OCI-LY3 (cell line): Measurements from ENCODE around the gene CASK.

Experiments
- EZH2phosphoT487 ChIP-seq: fragments of 200-600 bp; shearing (Covaris generic); IDR thresholded peaks from 2 replicates; pipeline ENCODE4 v1.6.1; 2018; ENCODE audit warnings: antibody characterized with exemption, mixed run types, low read depth
- TF ChIP-seq, protein P1 (sequence below): fragments of 200-600, 300-600 bp; sonication (generic); IDR thresholded peaks from 2 replicates; pipeline ENCODE4 v1.5.1; 2014; ENCODE audit warnings: antibody characterized with exemption, low read length, low read depth

DNA sequence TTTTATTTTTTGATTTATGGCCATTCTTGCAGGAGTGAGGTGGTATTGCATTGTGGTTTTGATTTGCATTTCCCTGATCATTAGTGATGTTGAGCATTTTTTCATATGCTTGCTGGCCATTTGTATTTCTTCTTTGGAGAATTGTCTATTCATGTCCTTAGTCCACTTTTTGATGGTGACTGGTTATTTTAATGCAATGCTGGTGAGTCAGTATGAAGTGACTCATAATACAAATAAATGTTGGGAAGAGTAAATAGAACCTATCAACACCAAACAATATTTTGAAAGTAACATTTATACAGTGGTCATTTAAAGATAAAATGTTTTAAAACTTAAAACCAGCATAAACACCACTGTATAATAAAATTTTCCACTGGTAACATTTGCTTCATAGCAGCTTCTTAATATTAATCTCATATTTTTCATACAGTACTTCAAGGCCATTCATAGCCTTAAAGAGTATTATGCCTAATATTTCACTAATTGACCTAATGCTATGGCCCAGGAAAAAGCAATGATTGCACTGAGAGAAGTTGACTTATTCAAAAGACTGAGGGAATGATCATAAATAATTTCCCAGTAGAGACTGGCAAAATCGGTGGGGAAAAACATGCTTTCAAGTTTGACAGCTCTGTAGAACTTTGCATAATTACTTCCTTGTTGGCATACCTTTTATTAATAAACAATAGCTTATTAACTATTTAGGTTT lies 33.9 kb downstream of the CASK start:
- TF ChIP-seq, protein P1, sequence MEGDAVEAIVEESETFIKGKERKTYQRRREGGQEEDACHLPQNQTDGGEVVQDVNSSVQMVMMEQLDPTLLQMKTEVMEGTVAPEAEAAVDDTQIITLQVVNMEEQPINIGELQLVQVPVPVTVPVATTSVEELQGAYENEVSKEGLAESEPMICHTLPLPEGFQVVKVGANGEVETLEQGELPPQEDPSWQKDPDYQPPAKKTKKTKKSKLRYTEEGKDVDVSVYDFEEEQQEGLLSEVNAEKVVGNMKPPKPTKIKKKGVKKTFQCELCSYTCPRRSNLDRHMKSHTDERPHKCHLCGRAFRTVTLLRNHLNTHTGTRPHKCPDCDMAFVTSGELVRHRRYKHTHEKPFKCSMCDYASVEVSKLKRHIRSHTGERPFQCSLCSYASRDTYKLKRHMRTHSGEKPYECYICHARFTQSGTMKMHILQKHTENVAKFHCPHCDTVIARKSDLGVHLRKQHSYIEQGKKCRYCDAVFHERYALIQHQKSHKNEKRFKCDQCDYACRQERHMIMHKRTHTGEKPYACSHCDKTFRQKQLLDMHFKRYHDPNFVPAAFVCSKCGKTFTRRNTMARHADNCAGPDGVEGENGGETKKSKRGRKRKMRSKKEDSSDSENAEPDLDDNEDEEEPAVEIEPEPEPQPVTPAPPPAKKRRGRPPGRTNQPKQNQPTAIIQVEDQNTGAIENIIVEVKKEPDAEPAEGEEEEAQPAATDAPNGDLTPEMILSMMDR: no peak
- no peak for TF ChIP-seq EZH2phosphoT487
